ENCODE measurements around the gene TIMM22. TPM values are rescaled to one million over a fixed set of nuclear protein-coding genes. Genes with fewer than 3 reads are reported as not detected.
"Not testable (repeated sequence)": the region's sequence is repeated elsewhere in the genome, so short reads cannot be mapped to it uniquely, and the experiment has no call there.

Gene TIMM22
- total RNA-seq, 1 donor from 2014 or later: 11.3 TPM

DNA sequence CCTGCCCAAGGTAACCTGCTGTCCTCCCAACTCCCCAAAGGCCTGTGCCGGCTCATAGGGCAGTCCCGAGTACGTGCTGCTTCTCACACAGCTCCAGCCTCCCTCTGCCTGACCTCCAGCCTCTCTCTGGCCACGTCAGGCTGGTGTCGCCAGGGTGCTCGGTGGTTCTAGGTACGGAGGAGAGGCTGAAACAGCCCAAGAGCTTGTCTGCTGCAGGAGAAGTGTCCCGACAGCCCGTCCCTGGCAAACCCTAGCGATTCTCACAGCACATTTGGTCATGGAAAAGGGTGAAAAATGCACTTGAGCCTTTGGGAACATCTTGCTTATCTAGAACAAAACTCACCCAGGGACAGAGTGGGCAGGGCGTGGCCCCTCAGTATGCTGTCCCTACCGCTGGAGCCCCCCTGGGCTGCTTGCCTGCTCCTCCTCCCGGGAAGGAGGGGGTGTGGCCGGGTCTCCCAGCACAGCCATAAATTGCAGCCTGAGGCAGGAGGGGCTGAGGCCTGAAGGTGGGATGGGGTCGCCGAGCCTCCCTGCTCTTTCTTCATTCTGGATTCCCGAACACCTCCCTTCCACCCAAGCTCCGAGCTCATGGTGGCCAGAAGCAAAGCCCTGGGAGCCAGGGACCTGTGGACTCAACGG lies 40.4 kb downstream of the TIMM22 start:
- DNase-seq (ENCODE audit: low spot score): no peak

DNA sequence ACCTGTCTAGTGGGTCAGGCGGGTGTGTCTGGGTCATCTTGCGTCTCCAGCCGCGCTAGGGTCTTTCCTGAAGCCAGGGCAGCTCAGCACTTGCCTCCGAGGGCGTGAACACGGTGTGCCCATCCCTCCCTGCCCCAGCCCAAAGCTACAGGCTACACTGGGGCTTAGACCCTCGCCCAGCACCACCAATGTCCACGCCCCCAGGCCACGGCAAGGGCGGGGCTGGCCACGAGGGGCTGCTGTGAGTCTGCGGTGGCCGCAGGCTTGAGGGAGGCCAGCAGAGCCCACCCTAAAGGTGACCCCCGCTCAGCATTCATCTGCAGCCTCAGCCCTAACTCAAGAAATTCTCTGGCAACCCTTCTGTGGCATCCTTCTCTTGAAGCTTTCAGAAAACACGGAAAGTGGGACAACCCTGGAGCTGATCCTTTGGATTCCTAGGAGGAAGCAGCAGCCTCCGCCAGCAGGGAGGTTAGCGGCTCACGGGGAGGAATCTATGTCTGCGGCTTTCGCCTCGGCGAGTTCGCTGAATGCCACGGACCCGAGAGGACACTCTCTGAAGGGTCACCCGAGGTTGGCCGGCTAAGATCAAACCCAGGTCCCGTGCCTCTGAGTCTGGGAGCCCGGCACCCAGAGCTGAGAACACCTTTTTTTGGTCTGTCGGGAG lies 41.7 kb downstream of the TIMM22 start:
- DNase-seq (ENCODE audit: low spot score): no peak

DNA sequence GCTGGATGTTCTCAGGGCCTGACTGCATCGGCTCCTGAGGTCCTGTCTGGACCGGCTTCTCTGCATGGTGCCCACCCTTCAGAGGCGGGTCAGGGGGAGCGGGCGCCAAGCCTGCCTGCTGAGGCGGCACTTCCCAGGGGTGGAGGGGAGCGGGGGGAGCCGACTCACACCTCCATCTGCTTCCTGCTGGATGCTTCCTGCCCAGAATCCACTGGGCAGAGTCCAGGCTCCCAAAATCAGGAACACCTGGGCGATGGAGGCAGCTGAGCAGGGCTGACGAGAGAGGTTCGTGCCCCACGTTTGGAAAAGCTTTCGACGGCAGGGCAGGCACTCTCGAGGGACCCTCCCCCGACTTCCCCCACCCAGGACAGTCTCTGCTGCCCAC lies 42.2 kb downstream of the TIMM22 start:
- DNase-seq (ENCODE audit: low spot score): no peak

DNA sequence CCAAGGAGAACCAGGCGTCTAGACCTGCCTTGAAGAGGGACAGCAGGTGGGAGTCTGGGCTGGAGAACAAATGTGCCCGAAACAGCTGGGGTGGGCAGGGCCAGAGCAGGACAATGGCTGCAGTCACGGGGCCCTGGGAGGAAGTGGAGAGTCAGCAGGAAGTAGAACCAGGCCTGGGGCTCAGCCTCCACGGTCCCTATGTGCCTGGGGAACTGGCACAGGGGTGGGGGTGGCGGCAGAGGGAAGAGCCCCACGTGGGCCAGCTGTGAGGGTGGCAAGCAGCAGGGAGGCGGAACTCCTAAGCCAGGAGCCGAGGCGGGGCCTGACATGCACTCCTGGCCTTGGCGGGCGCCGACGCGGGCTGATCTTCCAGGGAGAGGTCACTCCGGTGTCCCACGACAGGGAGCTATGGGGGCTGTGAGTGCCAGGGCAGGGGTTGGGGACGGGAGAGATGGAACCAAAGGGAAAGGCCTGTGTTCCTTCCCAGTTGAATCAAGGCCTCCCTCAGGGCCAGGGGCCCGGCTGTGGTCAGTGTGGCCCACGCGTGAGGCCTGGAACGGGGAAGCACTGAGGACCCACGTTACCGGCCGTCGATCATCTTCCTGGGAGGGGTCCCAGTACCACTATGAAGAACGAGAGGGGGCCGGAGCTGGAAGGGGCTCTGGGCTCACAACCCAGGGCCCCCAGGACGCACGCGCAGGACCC lies 42.7 kb downstream of the TIMM22 start:
- no peak for DNase-seq (ENCODE audit: low spot score)

DNA sequence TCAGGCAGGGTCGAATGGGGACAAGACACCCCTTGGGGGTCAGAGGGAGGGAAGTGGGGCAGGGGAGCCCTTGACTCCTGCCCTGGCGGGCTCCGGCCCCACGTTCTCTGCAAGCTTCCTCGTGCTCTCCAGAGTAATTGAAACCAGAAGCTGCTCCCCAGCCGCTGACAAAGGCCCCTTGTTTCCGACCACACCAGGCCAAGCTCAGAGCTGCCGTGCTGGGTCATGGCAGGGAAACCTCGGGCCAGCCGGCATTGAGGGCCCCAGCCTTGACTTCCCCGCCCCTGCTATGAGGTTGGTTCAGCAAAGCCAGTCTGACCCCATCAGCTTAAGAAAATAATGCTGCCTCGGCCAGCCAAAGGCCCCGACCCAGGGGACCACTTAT lies 43.3 kb downstream of the TIMM22 start:
- DNase-seq (ENCODE audit: low spot score): no peak

DNA sequence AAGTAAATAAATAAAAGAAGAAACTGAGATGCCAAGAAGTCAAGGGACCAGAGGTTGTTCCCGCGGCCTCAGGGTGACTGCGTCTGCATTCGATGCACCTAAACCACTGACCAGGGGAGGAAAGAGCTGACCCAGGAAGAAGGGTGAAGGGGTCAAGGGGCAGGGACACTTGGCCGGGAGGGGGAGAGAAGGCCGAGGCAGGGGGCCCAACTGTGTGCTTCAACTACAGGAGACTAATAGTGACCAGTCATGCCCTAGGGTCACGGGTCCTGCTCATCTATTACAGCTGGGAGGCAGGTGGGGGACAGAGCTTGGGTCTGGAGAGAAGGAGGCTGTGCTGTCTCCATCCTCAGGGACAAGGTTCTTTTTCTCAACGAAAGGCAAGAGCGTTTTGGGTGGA lies 44.8 kb downstream of the TIMM22 start:
- DNase-seq (ENCODE audit: low spot score): no peak

DNA sequence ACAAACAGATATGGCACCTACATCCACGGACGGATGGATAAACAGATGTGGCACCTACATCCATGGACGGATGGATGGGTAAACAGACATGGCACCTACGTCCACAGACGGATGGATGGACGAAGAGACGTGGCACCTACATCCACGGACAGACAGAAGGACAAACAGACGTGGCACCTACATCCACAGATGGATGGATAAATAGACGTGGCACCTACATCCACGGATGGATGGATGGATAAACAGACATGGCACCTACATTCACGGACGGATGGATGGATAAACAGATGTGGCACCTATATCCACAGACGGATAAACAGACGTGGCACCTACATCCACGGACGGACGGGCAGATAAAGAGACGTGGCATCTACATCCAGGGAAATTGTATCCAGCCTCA lies 45.6 kb downstream of the TIMM22 start:
- DNase-seq (ENCODE audit: low spot score): no peak

DNA sequence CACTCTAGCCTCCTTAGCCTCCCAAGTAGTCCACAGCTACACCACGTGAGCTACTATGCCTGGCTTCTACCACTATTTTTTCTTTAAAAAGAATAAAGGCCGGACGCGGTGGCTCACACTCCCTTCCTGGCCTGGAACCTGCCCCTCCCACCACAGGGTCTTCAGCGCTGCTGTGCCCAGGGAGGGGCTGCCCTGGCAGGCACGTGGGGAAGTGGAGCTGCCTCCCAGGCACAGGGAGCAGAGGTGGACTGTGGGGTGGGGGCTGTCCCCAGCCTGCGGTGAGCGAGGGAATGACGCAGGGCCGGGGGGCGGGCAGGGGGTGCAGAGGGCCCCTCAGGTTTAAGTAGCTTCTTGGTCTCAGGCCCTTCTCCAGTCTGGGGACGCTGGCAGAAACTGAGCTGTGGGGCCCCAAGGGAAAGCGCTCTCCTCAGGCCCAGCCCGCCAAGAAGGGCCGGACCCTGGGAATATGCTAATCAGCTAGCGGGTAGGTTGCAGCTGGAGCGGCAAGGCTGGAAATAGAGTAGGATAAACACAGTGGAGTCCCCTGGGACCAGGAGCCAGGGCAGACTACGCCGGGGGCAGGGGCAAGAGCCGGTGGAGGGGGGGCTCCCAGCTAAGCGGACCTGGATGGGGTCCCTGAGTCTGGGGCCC lies 46.8 kb downstream of the TIMM22 start:
- no peak for DNase-seq (ENCODE audit: low spot score)

DNA sequence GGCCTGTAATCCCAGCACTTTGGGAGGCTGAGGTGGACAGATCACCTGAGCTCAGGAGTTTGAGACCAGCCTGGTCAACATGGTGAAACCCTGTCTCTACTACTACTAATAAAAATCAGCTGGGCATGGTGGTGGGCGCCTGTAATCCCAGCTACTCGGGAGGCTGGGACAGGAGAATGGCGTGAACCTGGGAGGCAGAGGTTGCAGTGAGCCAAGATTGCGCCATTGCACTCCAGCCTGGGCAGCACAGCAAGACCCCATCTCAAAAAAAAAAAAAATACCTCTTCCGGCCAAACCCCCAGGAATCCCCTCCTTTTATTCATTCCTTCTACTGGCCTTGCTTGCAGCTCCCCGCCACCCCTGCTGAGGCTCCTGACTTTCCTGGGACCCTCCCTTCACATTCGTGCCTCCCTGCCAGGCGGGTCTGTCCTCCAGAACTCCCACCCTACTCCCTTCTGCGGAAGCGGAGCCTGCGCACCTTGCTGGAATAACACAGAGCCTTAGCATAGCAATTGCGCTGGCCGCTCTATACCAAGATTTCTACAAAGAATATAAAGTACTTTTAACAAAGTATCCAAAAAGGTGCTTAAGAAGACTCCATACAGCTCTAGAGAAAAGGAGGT lies 47.6 kb downstream of the TIMM22 start:
- DNase-seq (ENCODE audit: low spot score): not testable (repeated sequence)

DNA sequence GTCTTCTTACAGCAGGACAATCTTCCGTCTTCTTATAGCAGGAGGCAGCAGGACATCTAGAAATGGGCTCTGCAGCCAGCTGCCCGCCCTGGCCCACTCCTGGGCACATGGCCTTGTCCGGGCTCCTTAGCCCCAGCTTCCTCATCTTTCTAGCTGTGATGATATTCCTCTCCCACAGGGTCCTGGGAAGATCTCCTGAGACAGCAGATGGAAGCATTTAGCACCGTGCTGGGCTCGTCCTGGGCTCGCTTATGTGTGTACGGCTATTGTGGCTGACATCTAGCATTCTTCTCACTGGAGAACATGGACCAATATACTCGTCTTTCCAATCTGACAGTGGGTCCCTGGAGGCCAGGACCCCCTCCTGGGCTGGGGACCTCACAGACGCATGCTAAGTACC lies 48.5 kb downstream of the TIMM22 start:
- DNase-seq (ENCODE audit: low spot score): no peak

DNA sequence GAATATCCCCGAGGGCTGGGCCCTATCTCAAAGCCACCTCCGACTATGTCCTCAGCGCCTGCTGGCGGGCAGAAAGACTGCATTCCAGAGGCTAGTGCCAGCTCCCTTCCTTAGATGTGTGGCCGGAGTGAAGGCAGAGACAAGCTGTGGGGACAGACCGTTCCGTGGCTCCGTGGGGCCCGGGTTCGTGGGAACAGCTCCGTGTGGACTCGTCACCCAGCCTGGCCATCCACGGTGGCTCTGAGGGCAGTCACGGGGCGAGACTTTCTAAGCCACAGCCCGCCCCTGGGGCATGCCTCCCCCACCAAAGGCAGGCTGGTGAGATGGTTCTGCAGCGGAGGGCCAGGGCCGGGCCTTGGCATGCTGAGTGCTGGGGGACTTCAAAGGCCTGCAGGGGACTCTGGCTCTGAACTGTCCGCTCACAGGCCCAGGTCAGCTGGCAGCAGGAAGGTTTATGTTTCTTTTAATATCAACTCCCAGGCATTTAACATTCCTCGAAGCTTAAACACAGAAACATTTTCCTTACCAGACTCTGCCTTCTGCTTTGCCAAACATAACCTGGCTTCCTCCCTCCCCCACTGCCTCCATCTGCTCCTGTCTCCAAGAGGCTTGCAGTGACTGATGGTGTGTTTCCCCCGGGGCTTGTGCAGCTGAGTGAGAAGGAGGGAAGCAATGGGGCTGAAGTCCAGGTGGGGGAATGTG lies 50.4 kb downstream of the TIMM22 start:
- no peak for DNase-seq (ENCODE audit: low spot score)

DNA sequence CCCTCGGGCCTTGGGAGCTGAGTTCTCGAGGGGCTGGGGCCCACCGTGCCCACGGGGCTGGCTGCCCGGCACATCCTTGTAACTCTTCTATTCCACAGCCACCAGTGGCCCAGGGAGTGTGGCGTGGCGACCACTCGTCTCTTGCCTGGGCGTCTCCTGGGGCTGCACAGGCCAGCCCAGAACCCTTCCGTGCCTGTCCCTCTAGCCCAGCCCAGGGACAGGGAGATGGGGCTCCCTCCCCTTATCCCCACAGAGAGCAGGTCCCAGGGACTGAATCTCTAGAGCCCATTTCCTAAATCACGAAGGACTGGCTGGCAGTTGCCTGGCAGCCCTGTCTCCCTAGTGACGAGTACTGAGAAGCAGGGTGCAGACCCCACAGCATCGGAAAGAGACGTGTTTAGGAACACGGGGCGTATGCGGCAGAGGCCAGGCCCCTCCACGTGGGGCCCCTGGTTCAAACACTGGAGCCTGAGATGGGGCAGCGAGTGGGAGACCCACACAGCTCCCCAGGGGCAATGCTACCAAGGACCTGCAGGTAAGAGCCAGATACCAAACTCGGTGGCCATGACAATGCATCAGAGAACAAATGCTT lies 51.0 kb downstream of the TIMM22 start:
- DNase-seq (ENCODE audit: low spot score): no peak

DNA sequence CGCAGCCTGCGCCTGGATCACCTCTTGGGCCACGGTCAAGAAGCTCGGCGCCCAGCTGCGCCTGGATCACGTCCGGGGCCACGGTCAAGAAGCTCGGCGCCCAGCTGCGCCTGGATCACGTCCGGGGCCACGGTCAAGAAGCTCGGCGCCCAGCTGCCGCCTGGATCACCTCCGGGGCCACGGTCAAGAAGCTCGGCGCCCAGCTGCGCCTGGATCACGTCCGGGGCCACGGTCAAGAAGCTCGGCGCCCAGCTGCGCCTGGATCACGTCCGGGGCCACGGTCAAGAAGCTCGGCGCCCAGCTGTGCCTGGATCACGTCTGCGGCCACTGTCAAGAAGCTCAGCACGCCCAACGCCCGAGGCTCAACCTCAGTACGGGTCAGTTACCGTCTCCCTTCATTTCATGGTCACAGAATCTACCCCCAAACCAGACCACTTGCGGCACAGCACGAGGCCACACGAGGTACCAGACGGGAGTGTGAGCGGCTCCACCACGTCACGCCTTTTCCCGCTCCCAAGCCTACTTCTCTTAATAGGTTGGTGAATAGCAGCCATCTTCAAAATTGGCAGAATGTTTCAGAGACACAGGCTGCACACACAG lies 51.7 kb downstream of the TIMM22 start:
- DNase-seq (ENCODE audit: low spot score): not testable (repeated sequence)

DNA sequence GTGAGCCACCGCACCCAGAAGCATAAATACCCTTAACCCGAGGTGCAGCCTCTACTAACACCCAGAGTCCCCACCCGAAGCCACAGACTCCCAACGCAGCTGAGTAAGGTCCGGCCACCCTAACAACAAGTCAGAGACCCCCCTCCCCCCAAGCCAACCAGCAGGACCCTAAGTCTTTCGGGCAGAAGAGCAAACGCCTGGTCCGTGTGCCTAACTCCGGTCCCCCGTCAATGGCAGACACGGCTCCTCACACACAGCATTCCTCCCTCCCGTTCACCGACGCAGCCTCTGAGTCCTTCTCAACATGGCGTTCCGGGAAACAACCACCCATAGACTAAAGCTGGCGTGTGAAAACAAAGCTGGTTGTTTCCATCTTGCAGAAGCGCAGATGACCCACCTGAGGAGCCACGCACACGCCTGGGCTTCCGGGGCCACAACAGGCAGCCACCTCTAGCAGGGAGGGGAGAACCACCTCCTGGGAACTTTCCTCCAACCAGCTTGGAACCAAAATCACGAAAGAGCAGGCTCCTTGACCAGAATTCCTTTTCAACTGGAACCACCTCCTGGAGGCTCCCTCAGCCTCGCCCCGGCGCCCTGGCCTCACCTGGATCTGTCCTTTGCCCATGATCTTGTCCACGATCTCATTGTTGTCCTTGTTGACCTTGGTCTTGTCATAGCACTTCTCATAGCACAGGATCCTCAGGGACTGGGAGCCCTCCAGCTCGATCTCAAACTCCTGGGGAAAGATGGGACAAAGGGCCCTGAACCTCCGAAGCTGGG lies 52.7 kb downstream of the TIMM22 start:
- DNase-seq (ENCODE audit: low spot score): no peak

DNA sequence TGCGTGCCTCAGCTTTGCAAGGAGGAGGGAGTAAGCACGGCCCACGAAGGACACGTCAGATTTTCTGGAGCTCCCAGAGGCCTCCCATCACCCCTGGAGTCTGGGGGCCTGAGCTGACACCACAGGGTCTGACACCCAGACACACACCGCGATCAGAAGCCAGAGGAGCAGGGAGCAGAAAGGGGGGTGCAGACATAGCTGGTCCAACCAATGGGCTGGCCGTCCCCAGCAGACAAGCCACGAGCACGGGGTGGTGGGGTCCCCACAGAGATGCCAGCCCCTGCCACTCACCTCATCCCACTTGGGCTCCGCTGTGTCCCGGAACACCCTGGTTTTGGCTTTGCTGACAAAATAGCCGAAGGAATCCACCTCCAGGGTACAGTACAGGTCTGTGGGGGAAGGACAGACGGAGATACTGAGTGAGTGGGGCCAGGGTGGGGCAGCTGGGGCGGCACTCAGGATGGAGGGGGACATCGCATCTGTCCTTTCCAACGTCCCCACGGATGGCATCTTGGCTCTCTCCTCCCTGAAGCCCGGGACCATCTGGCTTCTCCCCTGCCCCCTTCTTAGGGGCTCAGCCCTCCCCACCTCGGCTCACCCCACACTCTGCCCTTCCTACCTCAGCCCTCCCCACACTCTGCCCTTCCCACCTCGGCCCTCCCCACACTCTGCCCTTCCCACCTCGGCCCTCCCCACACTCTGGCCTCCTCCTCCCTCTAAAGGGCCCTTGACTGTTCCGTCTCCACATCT lies 53.5 kb downstream of the TIMM22 start:
- no peak for DNase-seq (ENCODE audit: low spot score)

DNA sequence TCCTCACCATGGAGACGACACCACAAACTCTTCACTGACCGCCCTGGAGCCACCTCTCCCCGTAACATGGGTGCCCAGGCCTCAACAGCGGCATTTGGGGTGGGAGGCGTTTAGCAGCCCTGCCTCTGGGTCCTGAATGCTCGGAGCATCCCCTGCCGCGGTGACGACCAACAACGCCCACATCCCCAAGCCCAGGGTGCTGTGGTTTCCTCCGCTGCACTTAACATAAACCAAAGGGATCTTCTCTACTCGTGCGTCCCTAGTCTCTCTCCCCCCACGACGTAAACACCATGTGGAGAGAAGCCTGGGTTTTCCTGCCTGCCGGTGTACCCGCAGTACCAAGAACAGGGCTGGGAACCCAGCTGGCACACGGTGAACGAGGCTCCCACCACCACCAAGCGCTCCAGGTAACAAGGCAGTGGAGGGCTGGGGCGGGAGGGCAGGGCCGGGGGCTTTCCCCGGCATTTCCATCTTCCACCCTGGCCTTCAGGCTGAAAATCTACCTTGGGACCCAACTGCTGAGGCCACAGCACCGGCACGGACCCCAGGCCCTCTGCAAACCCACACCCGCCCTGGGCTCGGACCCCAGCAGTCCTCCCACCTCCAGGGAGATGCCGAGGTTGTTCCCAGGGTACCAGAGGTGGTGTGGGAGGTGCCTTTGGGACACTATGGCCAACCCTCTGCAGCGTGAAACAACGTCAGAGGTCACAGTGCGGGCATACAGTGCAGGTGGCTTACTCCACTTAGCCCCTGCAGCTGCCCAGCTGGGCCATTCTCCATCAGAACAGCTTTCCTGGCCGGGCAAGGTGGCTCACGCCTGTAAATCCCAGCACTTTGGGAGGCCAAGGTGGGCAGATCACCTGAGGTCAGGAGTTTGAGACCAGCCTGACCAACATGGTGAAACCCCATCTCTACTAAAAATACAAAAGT lies 54.3 kb downstream of the TIMM22 start:
- no peak for DNase-seq (ENCODE audit: low spot score)

Data from mesenteric fat pad (tissue), 1 donor.